ENCODE results near the gene MLNR.

DNA sequence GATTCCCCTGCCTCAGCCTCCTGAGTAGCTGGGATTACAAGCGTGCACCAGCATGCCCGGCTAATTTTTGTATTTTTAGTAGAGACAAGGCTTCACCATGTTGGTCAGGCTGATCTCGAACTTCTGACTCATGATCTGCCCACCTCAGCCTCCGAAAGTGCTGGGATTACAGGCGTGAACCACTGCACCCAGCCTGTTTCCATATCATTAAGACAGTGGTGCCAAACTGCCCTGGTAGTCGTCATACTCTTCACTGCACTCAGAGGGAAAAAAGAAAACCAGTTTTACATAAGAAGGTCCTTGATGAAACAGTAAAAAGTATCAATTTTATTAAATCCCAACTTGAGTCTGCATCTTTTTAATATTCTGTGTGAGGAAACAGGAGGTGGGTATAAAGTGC lies 42.5 kb downstream of the MLNR start:
- TF ChIP-seq, protein P1, sequence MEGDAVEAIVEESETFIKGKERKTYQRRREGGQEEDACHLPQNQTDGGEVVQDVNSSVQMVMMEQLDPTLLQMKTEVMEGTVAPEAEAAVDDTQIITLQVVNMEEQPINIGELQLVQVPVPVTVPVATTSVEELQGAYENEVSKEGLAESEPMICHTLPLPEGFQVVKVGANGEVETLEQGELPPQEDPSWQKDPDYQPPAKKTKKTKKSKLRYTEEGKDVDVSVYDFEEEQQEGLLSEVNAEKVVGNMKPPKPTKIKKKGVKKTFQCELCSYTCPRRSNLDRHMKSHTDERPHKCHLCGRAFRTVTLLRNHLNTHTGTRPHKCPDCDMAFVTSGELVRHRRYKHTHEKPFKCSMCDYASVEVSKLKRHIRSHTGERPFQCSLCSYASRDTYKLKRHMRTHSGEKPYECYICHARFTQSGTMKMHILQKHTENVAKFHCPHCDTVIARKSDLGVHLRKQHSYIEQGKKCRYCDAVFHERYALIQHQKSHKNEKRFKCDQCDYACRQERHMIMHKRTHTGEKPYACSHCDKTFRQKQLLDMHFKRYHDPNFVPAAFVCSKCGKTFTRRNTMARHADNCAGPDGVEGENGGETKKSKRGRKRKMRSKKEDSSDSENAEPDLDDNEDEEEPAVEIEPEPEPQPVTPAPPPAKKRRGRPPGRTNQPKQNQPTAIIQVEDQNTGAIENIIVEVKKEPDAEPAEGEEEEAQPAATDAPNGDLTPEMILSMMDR (conservative IDR thresholded peaks at IDR 0.05; ENCODE audit: low read length) = no peak
- TF ChIP-seq EZH2phosphoT487 (IDR thresholded peaks at IDR 0.05; ENCODE audit: borderline replicate concordance, low read depth, low read length) = no peak

Measured in OCI-LY7 (cell line).